HG03159 (cell line): Measurements from ENCODE around the gene ASXL2.

ENCODE experiments used
- ATAC-seq: cut with Tn5 transposase; IDR thresholded peaks from one replicate; pipeline ENCODE4 v1.9.1; 2021; ENCODE audit warnings: mild to moderate bottlenecking, moderate library complexity; ENCODE audit not compliant: unreplicated experiment

The ASXL2 gene

GRCh38 chr2:25698752-25699151, 179.5 kb downstream of the ASXL2 start:
- no peak for ATAC-seq

GRCh38 chr2:25697559-25698341, 180.5 kb downstream of the ASXL2 start:
- ATAC-seq, result no peak

GRCh38 chr2:25692737-25693445, 185.4 kb downstream of the ASXL2 start:
- no peak for ATAC-seq

DNA sequence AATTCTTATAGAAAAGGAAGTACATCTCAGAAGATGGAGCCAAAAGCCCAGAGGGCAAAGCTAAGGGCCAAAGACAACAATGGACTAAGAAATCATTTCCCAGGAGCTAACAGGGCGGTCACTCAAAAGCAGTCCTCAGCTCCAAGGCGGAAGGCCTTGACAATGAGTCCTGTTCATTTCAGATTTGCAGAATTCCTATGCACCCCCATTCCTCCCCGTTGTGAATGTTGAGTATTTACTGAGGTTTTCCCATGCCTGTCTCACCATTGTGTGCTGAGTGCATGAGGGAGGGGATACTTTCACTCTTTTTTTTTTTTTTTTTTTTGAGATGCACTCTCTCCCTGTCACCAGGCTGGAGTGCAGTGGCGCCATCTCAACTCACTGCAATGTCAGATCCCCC, 186.1 kb downstream of the ASXL2 start:
- no peak for ATAC-seq

DNA sequence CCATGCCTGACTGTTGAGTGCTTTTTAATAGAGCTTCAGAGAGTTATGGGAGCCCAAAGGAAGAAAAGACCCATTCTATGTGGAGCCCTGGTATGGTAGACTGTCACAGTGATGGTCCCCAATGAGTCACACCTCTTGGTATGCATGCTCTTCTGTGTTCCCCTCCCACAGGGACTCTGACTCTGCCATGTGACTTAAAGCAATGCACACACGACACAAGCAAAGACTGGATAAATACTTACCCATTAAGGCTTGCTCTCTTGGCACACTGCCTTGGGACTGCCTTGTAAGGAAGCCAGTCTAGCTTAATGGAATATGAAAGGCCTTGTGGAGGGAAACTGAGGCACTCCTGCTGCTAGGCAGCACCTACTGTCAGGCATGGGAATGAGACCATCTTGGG, 188.2 kb downstream of the ASXL2 start:
- no peak for ATAC-seq

GRCh38 chr2:25688236-25688635, 190.1 kb downstream of the ASXL2 start:
- no peak for ATAC-seq

- no peak for ATAC-seq
Observed at GRCh38 chr2:25685741-25686140, 192.5 kb downstream of the ASXL2 start.

DNA sequence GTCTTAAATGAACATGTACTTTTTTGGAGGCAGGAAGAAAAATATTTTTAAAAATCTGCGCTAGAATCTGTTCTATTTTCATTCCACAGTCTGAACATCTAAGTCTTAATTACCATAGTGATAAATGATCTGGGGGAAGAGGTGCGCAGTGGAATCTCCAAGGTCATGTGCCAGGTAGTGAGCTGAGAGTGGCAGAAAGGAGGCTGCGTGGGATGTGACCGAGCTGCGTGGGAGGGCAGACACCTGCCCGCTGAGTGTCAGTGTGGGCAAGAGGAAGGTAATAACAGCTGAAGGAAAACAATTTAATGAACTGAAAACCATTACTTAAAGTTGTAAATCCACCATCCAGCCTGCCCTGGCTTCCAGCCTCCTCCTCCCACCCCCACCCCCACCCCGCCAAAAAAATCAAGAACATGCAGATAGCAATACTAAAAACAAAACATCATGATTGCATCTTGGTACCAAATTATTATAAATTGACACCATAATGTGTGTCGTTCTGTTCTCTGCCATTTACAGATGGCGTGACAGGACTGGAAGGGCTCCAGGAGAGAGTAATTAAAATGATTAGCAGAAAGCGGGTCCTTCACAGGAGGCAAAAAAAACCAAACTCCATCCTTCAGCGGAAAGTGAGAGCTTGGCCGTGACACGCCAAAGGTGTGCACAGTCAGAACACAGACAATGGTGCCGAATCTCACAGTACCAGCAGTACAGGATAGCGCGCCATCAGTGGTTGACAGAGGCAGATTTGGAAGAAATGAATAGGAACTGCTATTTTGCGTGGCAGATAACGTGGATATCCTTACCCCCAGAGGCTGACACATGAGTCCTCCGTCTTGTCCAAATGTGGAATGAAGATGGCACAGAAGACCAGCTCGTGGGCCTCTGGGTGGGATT, 193.5 kb downstream of the ASXL2 start:
- ATAC-seq, result no peak
